Activated T-cell treated with anti-CD3 and anti-CD28 coated beads for 24 hours (primary cell): ENCODE data around the gene SLC31A1.

Experiments
- DNase-seq: peaks from one replicate; pipeline ENCODE4 v3.0.0-alpha.2; 2020; ENCODE audit warnings: low read depth

Gene SLC31A1

DNA sequence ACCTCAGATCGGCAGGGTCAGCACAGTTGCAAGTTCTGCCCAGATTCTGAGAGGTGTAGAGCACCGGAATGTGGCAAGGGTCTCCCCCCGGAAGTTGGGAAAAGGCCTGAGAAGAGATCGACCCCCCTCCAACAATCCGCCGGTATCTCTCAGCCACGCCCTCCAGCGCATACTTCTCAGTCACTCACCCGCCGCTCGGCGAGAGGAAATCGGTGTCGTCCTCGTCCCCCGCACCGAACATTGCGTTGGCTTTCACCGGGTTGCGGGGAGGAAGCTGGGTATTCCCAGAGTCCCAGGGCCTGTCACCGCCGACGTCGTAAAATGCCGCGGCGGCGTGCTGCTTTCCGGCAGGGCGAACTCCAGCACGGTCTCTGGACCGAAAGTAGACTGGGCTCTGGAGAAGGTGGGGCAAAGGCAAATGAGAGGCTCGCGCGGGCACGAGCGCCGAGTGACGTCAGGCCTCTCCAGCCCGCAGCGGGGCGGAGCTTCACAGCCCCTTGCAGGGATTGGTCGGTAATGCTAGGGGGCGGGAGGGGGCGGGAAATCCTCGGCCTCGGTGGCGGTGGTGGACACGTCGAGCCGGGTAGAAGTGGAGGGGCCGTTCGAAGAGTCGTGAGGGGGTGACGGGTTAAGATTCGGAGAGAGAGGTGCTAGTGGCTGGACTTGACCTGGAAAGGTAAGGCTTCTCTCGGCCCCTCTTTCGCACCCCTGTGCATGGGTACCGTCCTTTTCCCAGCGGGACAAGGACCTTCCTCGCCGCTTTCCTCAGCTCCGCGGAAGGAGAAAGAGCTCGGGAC lies at the start of gene SLC31A1, which contains the start of gene FKBP15:
TSS of gene SLC31A1 (plus strand) at position 542 of the 797 bp plus-strand sequence. CDS start 34,605 bp downstream, outside the sequence.
TSS of gene FKBP15 (minus strand) at position 275 of the 797 bp plus-strand sequence. CDS start at position 241, 34 bp downstream.
- peak; percentile 96 for DNase-seq

DNA sequence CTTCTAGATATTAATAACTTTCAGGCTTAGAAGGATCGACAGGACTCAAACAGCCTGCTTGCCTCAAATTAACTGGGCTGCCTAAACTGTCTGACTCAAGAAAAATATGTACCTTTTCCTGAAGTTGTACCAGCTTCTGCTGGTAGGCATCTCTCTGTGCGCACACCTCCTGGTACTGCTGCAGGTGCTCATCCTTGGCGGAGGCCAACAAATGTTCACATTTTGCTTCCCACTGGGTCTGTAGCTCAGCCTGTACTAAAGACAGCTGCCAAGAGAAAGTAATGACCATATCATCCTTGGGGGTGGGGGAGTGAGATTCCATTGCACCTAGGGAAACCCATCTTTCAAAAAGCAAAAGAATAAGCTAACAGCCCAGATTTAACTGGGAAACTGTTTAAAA lies 48.0 kb upstream of the SLC31A1 start:
- no peak for DNase-seq

DNA sequence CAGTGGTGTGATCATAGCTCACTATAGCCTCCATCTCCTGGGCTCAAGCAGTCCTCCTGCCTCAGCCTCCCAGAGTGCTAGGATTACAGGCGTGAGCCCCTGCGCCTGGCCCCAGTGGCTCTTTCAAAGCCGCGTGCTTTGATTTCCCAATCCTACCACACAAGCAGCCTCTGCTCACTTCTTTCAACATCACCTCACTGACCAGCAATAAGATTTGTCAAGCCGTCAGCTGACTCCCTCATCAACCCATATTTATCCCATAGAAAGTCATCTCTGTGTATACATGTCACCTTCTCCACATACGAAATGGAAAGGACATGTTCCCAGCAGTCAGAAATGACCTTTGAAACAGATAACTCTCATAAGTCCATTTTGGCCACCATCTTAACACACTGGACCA lies 44.5 kb upstream of the SLC31A1 start:
- DNase-seq: no peak

DNA sequence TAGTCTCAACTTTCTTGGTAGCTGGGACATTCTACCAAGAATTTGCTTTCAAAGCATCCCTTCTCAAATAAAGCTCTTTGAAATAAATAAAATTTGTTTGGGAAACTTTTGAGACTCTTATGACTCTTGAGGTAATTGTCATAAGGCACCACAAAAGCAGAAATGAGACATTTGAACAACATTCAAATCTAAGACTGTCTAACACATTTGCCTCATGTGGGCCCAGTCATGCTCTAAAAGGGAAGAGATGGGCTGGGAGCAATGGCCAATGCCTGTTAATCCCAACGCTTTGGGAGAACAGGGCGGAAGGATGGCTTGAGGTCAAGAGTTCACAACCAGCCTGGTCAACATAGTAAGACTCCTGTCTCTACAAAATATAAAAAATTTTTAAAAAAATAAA lies 44.1 kb upstream of the SLC31A1 start:
- no peak for DNase-seq

DNA sequence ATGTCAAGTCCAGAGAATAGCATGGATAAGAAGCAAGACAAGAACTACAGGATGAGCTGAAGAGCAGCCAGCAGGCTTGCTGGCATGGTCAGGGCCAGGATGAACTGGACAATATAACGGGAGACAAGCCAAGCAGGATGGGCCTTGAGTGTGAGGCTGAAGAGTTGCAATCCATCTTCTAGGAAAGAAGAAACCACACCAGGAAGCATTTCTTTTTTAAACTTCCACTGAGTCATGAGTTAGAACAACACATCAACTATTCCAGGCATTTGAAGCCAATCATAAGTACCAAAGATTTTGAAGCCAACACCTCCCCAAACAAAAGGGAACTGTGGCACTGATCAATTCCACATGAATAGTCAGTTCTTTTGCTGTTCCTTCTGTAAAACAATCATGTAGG lies 43.3 kb upstream of the SLC31A1 start:
- DNase-seq: no peak

DNA sequence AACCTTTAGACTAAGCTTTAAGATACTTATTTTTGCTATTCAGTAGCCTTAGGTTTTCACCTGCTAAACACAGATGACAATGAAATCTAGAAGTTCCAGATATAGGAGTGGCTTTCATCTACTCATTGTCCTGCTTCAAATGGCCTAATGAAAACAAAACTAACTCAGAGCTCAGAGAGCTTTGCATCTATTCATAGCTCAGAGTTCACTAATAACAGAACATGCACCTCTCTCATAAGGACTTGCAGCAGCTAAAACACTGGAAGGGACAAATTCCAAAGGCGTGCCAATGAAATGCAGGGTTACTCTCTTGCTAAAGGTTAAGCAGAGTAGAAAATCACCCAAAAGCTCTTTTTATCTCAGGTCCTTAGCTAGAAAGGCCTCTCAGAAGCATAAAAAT lies 41.5 kb upstream of the SLC31A1 start:
- DNase-seq: no peak

DNA sequence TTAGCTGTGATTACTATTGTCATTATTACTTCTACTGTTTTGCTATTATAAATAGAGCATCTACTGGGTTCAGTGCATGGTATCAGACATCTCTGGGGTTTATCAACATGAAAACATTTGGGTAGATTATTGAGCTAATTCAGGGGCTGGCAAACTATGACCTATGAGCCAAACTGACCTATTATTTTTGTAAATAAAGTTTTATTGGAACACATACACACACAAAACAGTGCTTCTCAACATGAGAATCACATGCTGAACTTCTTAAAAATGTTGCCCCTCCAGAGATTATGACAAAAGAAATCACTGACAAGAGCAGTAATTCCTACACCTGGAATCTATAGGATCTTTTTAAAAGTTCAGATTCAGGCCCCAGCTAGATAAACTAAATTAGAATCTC lies 40.2 kb upstream of the SLC31A1 start:
- DNase-seq: no peak

DNA sequence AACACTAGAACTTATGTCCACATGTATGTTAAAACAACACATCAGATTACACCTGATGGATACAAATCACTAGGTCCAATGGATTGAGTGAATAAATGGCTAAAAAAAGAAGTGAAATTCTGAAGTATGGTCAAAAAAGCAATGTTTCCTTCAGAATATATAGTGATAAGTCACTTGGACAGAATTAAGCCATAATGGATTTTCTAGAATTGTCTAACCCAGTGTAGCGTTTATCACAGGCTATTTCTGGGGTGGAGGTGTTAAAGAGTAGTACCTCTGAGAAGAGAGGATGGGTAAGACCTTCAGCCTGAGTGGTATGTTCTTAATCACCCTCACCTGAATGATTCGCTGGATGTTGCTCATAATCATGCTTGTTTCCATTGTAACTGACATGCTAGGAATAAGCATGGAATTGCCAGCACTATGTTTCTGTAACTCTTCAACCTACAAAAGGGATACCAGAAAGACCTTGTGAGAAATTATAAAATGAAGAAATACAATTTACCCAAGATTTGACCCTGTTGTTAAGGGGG lies 37.3 kb upstream of the SLC31A1 start:
- no peak for DNase-seq

DNA sequence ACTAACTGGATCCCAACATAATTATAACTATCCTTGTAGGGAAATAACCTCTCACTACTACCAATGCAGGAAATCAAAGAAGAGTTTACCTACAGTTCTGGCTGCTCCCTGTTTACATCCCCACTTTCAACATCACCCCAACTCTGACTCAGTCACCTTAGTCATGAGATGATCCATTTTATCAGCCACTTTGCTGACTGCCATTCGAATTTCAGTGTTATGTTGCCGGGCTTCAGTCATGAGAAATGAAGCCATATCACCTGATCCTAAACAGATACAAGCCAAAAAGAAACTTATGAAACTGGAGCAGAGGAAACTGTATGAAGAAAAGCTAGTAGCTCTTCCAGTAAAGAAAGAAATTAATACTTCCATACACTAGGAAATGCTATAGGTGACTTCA lies 36.8 kb upstream of the SLC31A1 start:
- no peak for DNase-seq

DNA sequence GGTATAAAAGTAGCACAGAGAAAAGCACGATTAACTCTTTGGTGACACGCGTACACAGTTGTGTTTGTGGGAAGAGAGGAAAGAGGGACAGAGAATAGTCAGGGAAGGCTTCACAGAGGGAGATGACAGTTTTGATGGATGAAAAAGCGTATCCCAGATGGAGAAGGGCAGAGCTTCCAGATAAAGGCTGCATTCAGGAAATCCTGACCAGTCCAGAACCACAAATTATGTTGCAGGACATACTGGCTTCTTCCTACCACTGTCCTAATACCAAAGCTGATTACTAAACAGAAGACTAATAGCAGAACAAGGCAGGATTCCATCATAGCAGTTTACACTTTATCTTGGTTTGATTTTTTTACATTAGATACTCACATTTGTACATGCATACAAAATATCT lies 36.1 kb upstream of the SLC31A1 start:
- no peak for DNase-seq

DNA sequence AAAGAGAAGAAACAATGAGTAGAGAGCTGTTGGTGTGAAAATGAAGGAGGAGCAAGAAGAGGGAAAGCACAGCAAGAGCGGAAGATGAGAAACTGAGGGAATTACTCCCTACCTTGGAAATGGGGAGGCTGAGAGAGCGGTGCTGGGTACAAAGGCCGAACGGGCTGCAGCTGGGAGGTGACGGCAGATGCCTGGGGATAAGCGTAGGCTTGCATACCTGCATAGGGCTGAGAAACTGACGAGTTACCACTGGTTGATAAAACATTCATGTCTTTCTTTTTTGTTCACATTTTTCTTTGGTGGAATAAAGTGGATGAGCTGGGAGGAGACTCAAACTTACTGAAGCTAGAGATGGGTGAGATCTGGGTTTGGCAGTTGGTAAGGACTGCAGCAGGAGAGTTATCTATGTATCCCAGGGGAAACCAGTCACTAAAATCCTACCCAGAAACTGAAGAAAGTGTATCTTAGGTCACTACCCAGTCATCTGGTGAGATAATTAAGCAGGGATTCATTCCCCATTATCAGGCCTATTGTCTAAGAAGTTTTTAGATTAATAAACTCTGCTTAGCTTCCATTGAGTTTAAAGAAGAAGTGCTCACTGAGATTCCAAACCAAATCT lies 35.1 kb upstream of the SLC31A1 start:
- no peak for DNase-seq

DNA sequence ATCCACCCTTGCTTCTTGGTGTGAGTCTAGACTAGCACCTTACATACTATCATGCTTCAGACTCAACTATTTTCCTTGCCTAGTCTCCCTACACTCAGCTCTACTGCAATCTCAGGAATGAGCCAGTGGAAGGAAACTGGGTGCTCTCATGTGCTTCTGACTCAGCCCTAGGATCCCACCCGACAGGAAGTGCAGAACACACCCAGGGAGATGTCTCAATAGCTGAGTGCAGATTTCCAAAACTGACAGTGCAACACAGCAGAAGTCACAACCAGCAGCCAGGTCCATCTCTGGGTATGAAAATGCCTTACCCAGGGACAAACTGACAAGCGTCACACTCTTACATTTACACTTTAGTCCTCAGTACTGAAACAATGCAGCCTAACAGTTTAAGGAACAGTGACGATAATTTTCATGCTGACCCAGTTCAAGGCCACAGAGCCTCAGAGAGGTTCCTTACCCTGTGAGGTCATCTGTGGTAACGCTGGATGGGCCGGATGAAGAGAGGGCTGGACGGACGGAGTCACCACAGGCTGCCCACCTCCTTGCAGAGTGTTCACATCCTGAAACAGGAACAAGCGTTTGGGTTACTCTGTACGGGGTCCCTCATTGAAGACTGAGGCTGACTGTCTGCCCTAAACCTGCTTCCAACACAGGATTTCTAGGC lies 33.3 kb upstream of the SLC31A1 start:
- no peak for DNase-seq

DNA sequence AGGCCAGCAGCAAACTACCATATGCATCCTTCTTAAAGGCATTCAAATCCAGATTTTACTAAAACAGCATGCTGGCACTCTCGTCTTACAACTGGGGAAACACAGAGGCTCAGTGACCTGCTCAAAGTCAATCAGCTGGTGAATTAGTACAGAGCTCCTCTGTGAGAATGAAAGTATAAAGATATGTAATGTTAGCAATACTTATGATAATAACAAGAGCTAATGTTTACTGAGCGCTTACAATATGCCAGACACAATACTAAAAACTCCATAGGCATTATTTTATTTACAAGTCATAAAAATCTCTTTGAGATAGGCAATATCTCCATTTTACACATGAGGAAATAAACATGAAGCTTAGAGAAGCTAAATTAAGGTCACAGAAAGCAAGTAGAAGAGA lies 28.9 kb upstream of the SLC31A1 start:
- DNase-seq: no peak

DNA sequence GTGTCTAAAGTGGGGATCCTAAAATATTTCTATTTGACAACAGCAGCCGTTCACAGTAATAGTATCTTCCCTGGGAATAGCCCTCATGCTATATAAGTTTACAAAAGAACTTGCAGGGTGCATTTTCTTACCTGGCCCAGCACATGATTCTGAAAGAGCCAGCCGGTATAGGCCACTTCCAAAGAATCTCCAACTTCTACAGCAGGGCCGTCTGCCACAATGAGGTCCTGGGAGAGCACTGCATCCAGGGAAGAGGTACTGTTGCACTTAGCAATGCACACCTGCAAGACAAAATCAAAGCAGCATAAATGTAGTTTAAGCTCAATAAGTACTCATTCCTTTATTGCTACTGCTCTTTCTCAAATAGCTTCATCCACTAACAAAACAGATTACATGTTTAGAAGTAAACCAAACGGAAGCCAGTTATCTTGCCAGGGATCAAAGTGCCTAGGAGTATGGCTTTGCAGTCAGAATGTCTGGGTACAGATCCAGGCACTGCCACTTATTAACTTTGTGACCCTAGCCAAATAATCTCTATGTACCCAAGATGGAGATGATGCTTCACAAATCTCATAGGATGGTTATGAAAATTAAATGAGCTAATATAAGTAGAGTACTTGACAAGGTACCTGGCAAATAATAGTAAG lies 21.5 kb upstream of the SLC31A1 start:
- DNase-seq: no peak

DNA sequence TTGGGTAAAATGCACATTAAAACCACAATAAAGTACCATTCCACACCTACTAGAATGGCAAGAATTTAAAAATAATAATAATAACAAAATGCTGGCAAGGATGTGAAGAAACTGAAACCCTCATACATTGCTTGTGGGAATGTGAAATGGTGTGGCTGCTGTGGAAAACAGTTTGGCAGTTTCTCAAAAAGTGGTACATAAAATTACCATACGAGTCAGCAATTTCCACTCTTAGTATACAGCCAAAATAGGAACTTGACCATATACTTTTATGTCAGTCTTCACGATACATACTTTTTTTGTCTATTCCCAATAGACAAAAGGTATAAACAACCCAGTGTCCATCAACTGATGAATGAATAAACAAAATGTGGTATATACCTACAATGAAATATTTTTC lies 15.9 kb upstream of the SLC31A1 start:
- no peak for DNase-seq

DNA sequence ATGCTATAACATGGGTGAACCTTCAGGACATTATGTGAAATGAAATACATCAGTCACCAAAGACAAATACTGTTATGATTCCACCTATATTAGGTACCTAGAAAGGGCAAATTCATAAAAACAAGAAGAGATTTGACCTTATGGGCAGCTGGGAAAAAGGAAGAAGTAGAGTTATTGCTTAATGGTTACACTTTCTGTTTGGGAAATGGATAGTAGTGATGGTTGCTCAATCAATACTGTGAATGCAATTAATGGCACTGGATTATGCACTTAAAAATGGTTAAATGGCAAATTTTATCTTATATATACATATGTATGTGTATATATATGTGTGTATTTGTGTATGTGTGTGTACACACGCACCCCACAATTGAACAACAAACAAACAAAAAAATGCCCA lies 15.5 kb upstream of the SLC31A1 start:
- no peak for DNase-seq

DNA sequence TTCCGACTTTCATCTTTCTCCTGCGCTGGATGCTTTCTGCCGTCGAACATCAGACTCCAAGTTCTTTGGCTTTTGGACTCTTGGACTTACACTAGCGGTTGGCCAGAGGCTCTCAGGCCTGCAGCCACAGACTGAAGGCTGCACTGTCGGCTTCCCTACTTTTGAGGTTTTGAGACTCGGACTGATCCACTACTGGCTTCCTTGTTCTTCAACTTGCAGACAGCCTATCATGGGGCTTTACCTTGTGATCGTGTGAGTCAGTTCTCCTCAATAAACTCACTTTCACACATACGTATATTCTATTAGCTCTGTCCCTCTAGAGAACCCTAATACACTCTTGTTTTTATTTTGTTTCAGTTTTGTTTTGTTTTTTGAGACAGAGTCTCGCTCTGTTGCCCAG lies 10.5 kb upstream of the SLC31A1 start:
- DNase-seq: no peak

DNA sequence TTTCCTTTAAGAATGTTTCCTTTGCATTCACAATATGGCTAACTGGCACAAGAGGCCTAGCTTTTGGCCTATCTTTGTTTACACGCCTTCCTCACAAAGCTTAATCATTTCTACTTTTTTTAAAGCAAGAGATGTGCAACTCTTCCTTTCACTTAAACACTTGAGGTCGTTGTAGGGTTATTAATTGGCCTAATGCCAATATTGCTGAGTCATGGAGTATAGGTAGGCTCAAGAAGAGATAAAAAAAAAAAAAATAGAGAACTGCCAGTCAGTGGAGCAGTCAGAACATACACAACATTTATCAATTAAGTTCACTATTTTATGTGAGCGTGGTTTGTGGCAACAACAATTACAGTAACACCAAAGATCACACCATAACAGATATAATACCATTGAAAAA lies 6.2 kb upstream of the SLC31A1 start:
- no peak for DNase-seq

DNA sequence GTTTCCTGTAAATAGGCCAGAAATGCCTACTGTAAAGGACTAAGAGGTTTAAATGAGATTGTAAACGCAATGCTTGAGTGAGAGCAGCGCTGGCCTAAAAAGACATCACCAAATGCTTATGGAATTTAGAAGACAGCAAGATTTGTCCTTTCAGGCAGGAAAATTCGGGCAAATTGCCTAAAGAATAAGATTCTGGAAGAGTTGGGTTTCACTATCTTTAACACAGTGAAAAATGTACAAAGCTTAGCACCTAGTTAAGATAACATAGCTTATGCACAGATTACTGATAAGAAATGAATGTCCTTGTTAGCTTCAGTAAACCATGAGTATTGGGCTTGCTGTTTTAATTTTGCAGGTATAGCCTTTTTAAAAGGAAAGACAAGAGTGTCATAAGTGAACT lies 4.9 kb upstream of the SLC31A1 start:
- DNase-seq: no peak

DNA sequence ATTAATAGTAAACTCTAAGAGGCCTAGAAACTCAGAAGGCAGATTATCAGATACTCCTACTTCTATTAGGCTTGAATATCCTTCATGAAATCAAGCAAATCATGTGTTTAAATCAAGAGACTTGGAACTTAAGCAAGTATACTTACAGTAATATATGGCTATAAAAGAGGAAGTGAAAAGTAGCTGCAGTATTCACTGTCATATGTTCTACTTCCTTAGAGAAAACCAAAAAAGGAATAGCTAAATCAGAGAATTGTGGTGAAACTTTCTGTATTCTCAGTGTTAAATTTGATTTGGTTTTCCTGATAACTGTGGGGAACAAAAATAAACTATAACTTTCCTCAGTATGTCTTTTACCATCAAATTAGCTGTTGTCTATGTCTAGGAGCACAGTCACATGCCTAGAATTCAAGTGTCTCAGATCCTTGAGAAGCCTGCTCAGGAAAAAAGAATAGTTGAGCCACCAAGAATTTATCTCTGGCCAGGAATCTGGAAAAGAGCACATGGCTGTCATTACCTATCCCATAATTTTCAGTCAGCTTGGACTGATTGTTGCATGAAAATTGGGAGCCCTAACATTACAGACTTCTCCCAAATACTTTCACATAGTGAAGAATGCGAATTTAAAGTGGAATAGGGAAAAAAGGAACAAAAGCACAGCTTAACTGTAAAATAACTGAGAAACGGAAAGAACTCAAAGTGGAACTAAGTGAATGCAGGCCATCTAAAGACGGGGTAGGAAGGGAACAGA lies 2.0 kb upstream of the SLC31A1 start:
- DNase-seq: no peak

DNA sequence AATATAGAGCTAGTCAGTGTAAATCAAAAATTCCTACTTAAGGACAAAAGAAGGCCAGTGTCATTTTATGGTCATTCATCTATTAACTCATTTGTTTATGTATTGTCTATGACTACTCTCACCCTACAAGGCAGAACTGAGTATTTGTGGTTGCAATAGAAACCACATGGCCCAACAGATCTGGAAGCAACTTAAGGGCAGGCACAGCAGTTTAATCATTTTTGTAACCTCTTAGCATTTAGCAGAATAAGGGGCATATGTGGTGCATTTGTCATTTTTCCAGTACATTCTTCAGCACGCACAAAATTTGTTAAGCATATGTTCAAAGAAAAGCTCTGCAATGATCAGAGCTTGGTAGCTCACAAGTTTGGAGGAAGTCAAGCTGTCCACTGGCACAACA lies 1.4 kb upstream of the SLC31A1 start:
- DNase-seq: no peak
